H9 (cell line): Measurements from ENCODE around the gene SP6. TPM values are rescaled to one million over a fixed set of nuclear protein-coding genes. Genes with fewer than 3 reads are reported as not detected.

Source experiments
- DNase-seq: peaks from one replicate; pipeline ENCODE4 v3.0.0-alpha.2; 2017
- H2AFZ ChIP-seq: one replicate; pipeline ENCODE4 v1.6.1; 2013; ENCODE audit warnings: mild to moderate bottlenecking, low read length, control low read depth, moderate library complexity
- H2AK5ac ChIP-seq: 2 replicates; pipeline ENCODE4 v1.6.1; 2013; ENCODE audit warnings: low read length, control low read depth, mixed read lengths; ENCODE audit not compliant: insufficient read length
- H2BK120ac ChIP-seq: one replicate; pipeline ENCODE4 v1.6.1; 2013; ENCODE audit warnings: low read depth, mild to moderate bottlenecking, low read length, control low read depth, inconsistent platforms; ENCODE audit not compliant: poor library complexity, severe bottlenecking
- H2BK12ac ChIP-seq: 2 replicates; pipeline ENCODE4 v1.6.1; 2013; ENCODE audit warnings: low read length, control low read depth, mixed read lengths, low read depth; ENCODE audit not compliant: insufficient read length
- H2BK15ac ChIP-seq: 2 replicates; pipeline ENCODE4 v1.6.1; 2013; ENCODE audit warnings: low read depth, low read length, control low read depth
- H2BK20ac ChIP-seq: one replicate; pipeline ENCODE4 v1.6.1; 2013; ENCODE audit warnings: low read depth, mild to moderate bottlenecking, low read length, control low read depth, inconsistent platforms; ENCODE audit not compliant: poor library complexity, severe bottlenecking
- H2BK5ac ChIP-seq: 2 replicates; pipeline ENCODE4 v1.6.1; 2013; ENCODE audit warnings: low read length, control low read depth, mixed read lengths; ENCODE audit not compliant: insufficient read length
- H3K14ac ChIP-seq: 2 replicates; pipeline ENCODE4 v1.6.1; 2013; ENCODE audit warnings: low read length, control low read depth; ENCODE audit not compliant: insufficient read depth
- H3K18ac ChIP-seq: 2 replicates; pipeline ENCODE4 v1.6.1; 2013; ENCODE audit warnings: low read depth, mild to moderate bottlenecking, mixed read lengths, low read length, control low read depth; ENCODE audit not compliant: insufficient read length
- H3K23ac ChIP-seq: 2 replicates; pipeline ENCODE4 v1.6.1; 2013; ENCODE audit warnings: low read length, control low read depth, mixed read lengths, low read depth; ENCODE audit not compliant: insufficient read length
- H3K23me2 ChIP-seq: 2 replicates; pipeline ENCODE4 v1.6.1; 2013; ENCODE audit warnings: low read depth, mild to moderate bottlenecking, mixed read lengths, low read length, control low read depth; ENCODE audit not compliant: insufficient read length, poor library complexity, severe bottlenecking
- H3K27ac ChIP-seq: 2 replicates; pipeline ENCODE4 v1.5.1; 2013; ENCODE audit warnings: low read length, control low read depth, mixed read lengths, low read depth; ENCODE audit not compliant: insufficient read length
- H3K27me3 ChIP-seq: 2 replicates; pipeline ENCODE4 v1.6.1; 2013; ENCODE audit warnings: low read length, control low read depth, inconsistent platforms; ENCODE audit not compliant: insufficient read depth
- H3K4ac ChIP-seq: 2 replicates; pipeline ENCODE4 v1.6.1; 2013; ENCODE audit warnings: low read depth, mild to moderate bottlenecking, control low read depth, inconsistent platforms, low read length, moderate library complexity
- H3K4me1 ChIP-seq: 2 replicates; pipeline ENCODE4 v1.6.1; 2013; ENCODE audit warnings: low read length, control low read depth, inconsistent platforms; ENCODE audit not compliant: insufficient read depth
- H3K4me2 ChIP-seq: 2 replicates; pipeline ENCODE4 v1.6.1; 2013; ENCODE audit warnings: low read length, control low read depth, mixed read lengths; ENCODE audit not compliant: insufficient read length, insufficient read depth
- H3K56ac ChIP-seq: 2 replicates; pipeline ENCODE4 v1.6.1; 2013; ENCODE audit warnings: low read depth, mild to moderate bottlenecking, mixed read lengths, low read length, control low read depth; ENCODE audit not compliant: insufficient read length
- H3K79me1 ChIP-seq: 2 replicates; pipeline ENCODE4 v1.6.1; 2013; ENCODE audit warnings: low read depth, mild to moderate bottlenecking, moderate library complexity, low read length, control low read depth, inconsistent platforms; ENCODE audit not compliant: insufficient read depth, poor library complexity, severe bottlenecking
- H3K79me2 ChIP-seq: 2 replicates; pipeline ENCODE4 v1.6.1; 2013; ENCODE audit warnings: low read length, control low read depth, inconsistent platforms; ENCODE audit not compliant: insufficient read depth
- H3K9ac ChIP-seq: 2 replicates; pipeline ENCODE4 v1.6.1; 2013; ENCODE audit warnings: low read length, control low read depth, mixed read lengths; ENCODE audit not compliant: insufficient read length; ENCODE audit errors: extremely low read depth
- H3K9me3 ChIP-seq: one replicate; pipeline ENCODE4 v1.6.1; 2013; ENCODE audit warnings: low read depth, low read length, inconsistent platforms; ENCODE audit not compliant: control insufficient read depth
- H3T11ph ChIP-seq: one replicate; pipeline ENCODE4 v1.6.1; 2013; ENCODE audit warnings: mild to moderate bottlenecking, low read length, control low read depth, inconsistent platforms
- H4K20me1 ChIP-seq: one replicate; pipeline ENCODE4 v1.6.1; 2013; ENCODE audit not compliant: control insufficient read depth, insufficient read length, insufficient read depth
- H4K5ac ChIP-seq: 2 replicates; pipeline ENCODE4 v1.6.1; 2013; ENCODE audit warnings: low read depth, mild to moderate bottlenecking, mixed read lengths, low read length, control low read depth; ENCODE audit not compliant: insufficient read length
- H4K8ac ChIP-seq: replicated peaks from 2 replicates; pipeline ENCODE4 v1.6.1; 2013; ENCODE audit warnings: low read length, control low read depth, mixed read lengths, low read depth; ENCODE audit not compliant: insufficient read length
- H4K91ac ChIP-seq: 2 replicates; pipeline ENCODE4 v1.6.1; 2013; ENCODE audit warnings: low read depth, mild to moderate bottlenecking, moderate library complexity, mixed read lengths, low read length, control low read depth; ENCODE audit not compliant: insufficient read length
- H3K27ac Mint-ChIP-seq, 3 experiments: 2 replicates in 2 of 3; 3 replicates in 1 of 3; pipeline ENCODE4 v1.8.0; 2020 to 2021; ENCODE audit warnings: mixed read lengths in 3 of 3, mild to moderate bottlenecking in 1 of 3, moderate library complexity in 1 of 3
- H3K27me3 Mint-ChIP-seq: 2 replicates; pipeline ENCODE4 v1.8.0; 2021; ENCODE audit warnings: low read depth, mild to moderate bottlenecking, moderate library complexity, mixed read lengths
- H3K36me3 Mint-ChIP-seq, 3 experiments: 2 replicates in 2 of 3; 3 replicates in 1 of 3; pipeline ENCODE4 v1.8.0; 2020 to 2021; ENCODE audit warnings: low read depth in 3 of 3, mixed read lengths in 3 of 3; ENCODE audit not compliant: insufficient read depth in 1 of 3
- H3K4me1 Mint-ChIP-seq, 2 experiments: 2 replicates each; pipeline ENCODE4 v1.8.0; 2020; ENCODE audit warnings: mixed read lengths in 2 of 2
- H3K4me3 Mint-ChIP-seq, 2 experiments: 2 replicates in 1 of 2; 3 replicates in 1 of 2; pipeline ENCODE4 v1.8.0; 2020 to 2021; ENCODE audit warnings: mild to moderate bottlenecking in 2 of 2, mixed read lengths in 2 of 2, moderate library complexity in 1 of 2
- H3K9me3 Mint-ChIP-seq, 2 experiments: 2 replicates in 1 of 2; 3 replicates in 1 of 2; pipeline ENCODE4 v1.8.0; 2020; ENCODE audit warnings: mild to moderate bottlenecking in 2 of 2, mixed read lengths in 2 of 2, moderate library complexity in 1 of 2
- CTCF ChIP-seq: fragments of 200-600 bp; sonication (generic); conservative IDR thresholded peaks from 3 replicates; pipeline ENCODE4 v1.8.0; 2021; ENCODE audit warnings: antibody characterized with exemption, mild to moderate bottlenecking
- WGBS: extraction: QIAGEN DNeasy Blood & Tissue Kit; methylation state at CpG from one replicate; pipeline ENCODE4 v1.1.7; 2013; ENCODE audit warnings: missing lambda C conversion rate, low lambda C conversion rate, mixed read lengths; ENCODE audit not compliant: insufficient read length; ENCODE audit errors: extremely low coverage; 5-methylcytosine and 5-hydroxymethylcytosine counted together
- total RNA-seq: library from RNA; stranded (reverse); gene quantifications from 2 replicates; pipeline ENCODE4 v1.2.1, GENCODE V29; 2021

Gene SP6
- total RNA-seq, 1 experiment from 2014 or later: 0.90 TPM

GRCh38 chr17:47831934-47832327 lies 19.0 kb downstream of the SP6 start:
- H3K9me3 ChIP-seq: no peaks in the 10 kb centered on the region
- no peak overlapping the region for H3K18ac ChIP-seq
- Mint-ChIP-seq H3K4me1 (peaks cover 8 to 14% of the 10 kb centered on the region in 2 experiments), H3K27ac (peak overlapping the region in 1 of 3 experiments; percentile 55; a peak in 1 of 7 replicates), H3K27me3 (peaks cover 2% of the 10 kb centered on the region; the same call in 1 of the 2 replicates), H3K9me3 (no peaks in the 10 kb centered on the region; a peak in 1 of 5 replicates), H3K36me3 (peaks cover 8 to 26% (median 23%) of the 10 kb centered on the region in 3 experiments; a peak in 6 of 7 replicates), H3K4me3 (peak overlapping the region; percentile 86 to 95)
- no peak for DNase-seq
- no peak overlapping the region for H2AK5ac ChIP-seq
- WGBS: no CpG with 5 or more reads among the region's 7 CpGs
- no peak overlapping the region for H2BK15ac ChIP-seq
- TF ChIP-seq CTCF: no peak
- H3K14ac ChIP-seq: no peak overlapping the region
- H2BK12ac ChIP-seq: no peak overlapping the region
- H2BK5ac ChIP-seq: no peak overlapping the region
- no peak overlapping the region for H4K8ac ChIP-seq
- H2BK120ac ChIP-seq: no peak overlapping the region
- H3K23ac ChIP-seq: no peak overlapping the region
- no peak overlapping the region for H3K4ac ChIP-seq
- peak overlapping the region; percentile 81 for H3K4me2 ChIP-seq
- peaks cover 3% of the 10 kb centered on the region for H3K79me1 ChIP-seq
- no peaks in the 10 kb centered on the region for H3K79me2 ChIP-seq
- H3K27me3 ChIP-seq: no peaks in the 10 kb centered on the region
- no peak overlapping the region for H2AFZ ChIP-seq
- H3K4me1 ChIP-seq: no peaks in the 10 kb centered on the region
- H3K23me2 ChIP-seq: peaks cover 10% of the 10 kb centered on the region
- H2BK20ac ChIP-seq: no peak overlapping the region
- no peak overlapping the region for H3K27ac ChIP-seq
- no peak overlapping the region for H4K5ac ChIP-seq
- no peak overlapping the region for H3K9ac ChIP-seq
- no peak overlapping the region for H3K56ac ChIP-seq
- H4K91ac ChIP-seq: no peak overlapping the region
- H3T11ph ChIP-seq: no peak overlapping the region
- no peaks in the 10 kb centered on the region for H4K20me1 ChIP-seq
